WTC11 (cell line): ENCODE measurements around the gene SCAF4. TPM values are rescaled to one million over a fixed set of nuclear protein-coding genes. Genes with fewer than 3 reads are reported as not detected.

Source experiments
- ATAC-seq: fragments of 200-7000 bp; cut with Tn5 transposase; 2 replicates; pipeline ENCODE4 v1.10.0; 2021; ENCODE audit warnings: mild to moderate bottlenecking, moderate library complexity
- CTCF ChIA-PET: fragments of 300-600 bp; sonication (Branson Sonifier 250); formaldehyde crosslinking; loops from one replicate; lab custom pipeline; 2021; ENCODE audit warnings: antibody characterized with exemption; lab: Charles Lee
- POLR2A ChIA-PET: fragments of 350-600 bp; sonication (Branson Sonifier 250); formaldehyde crosslinking; loops from one replicate; lab custom pipeline; 2021; ENCODE audit warnings: antibody characterized with exemption; lab: Charles Lee
- DNase-seq: peaks from one replicate; pipeline ENCODE4 v3.0.0; 2021; ENCODE audit warnings: low spot score
- H3K27ac Mint-ChIP-seq: 2 replicates; pipeline ENCODE4 v1.8.0; 2021; ENCODE audit warnings: mixed read lengths
- H3K27me3 Mint-ChIP-seq: 2 replicates; pipeline ENCODE4 v1.8.0; 2021; ENCODE audit warnings: low read depth, mild to moderate bottlenecking, moderate library complexity, mixed read lengths
- H3K36me3 Mint-ChIP-seq: 2 replicates; pipeline ENCODE4 v1.8.0; 2021; ENCODE audit warnings: mixed read lengths
- H3K4me1 Mint-ChIP-seq: 2 replicates; pipeline ENCODE4 v1.8.0; 2022; ENCODE audit warnings: mixed read lengths
- H3K4me3 Mint-ChIP-seq: 2 replicates; pipeline ENCODE4 v1.8.0; 2021; ENCODE audit warnings: mild to moderate bottlenecking, moderate library complexity, mixed read lengths
- H3K9me3 Mint-ChIP-seq: 2 replicates; pipeline ENCODE4 v1.8.0; 2021; ENCODE audit warnings: mixed read lengths
- EMX1 ChIP-seq: fragments of 250-450 bp; sonication (Bioruptor Pico); IDR thresholded peaks from 2 replicates; pipeline ENCODE4 v1.8.0; 2021; ENCODE audit warnings: mild to moderate bottlenecking
- FOXP1 ChIP-seq: sonication (generic); formaldehyde crosslinking; IDR thresholded peaks from 2 replicates; pipeline ENCODE4 v1.8.0; 2022; ENCODE audit warnings: missing genetic modification reagents, mild to moderate bottlenecking, moderate library complexity, borderline replicate concordance
- GABPB1 ChIP-seq: sonication (generic); formaldehyde crosslinking; IDR thresholded peaks from 2 replicates; pipeline ENCODE4 v1.8.1; 2023; ENCODE audit warnings: mild to moderate bottlenecking, missing genetic modification reagents
- NR3C1 ChIP-seq: sonication (generic); formaldehyde crosslinking; conservative IDR thresholded peaks from 2 replicates; pipeline ENCODE4 v1.8.1; 2023; ENCODE audit warnings: low read depth, mild to moderate bottlenecking, missing genetic modification reagents
- RORB ChIP-seq: fragments of 250-450 bp; sonication (Bioruptor Pico); IDR thresholded peaks from 2 replicates; pipeline ENCODE4 v1.9.0; 2021; ENCODE audit warnings: mild to moderate bottlenecking
- SOX15 ChIP-seq: fragments of 250-450 bp; sonication (Bioruptor Pico); IDR thresholded peaks from 2 replicates; pipeline ENCODE4 v1.9.0; 2021; ENCODE audit warnings: mild to moderate bottlenecking
- SP1 ChIP-seq: sonication (generic); formaldehyde crosslinking; conservative IDR thresholded peaks from 2 replicates; pipeline ENCODE4 v1.8.1; 2022; ENCODE audit warnings: missing genetic modification reagents
- TCF7 ChIP-seq: sonication (generic); formaldehyde crosslinking; IDR thresholded peaks from 2 replicates; pipeline ENCODE4 v1.8.0; 2022; ENCODE audit warnings: mild to moderate bottlenecking, low read depth, missing genetic modification reagents, moderate library complexity
- TEAD4 ChIP-seq: sonication (generic); formaldehyde crosslinking; IDR thresholded peaks from 2 replicates; pipeline ENCODE4 v1.8.0; 2022; ENCODE audit warnings: mild to moderate bottlenecking, missing genetic modification reagents
- ZNF396 ChIP-seq: fragments of 250-450 bp; sonication (Bioruptor Pico); IDR thresholded peaks from 2 replicates; pipeline ENCODE4 v1.8.0; 2021; ENCODE audit warnings: mild to moderate bottlenecking, moderate library complexity, borderline replicate concordance
- ZNF671 ChIP-seq: fragments of 250-450 bp; sonication (Bioruptor Pico); IDR thresholded peaks from 2 replicates; pipeline ENCODE4 v1.8.0; 2021; ENCODE audit warnings: mild to moderate bottlenecking
- total RNA-seq: library from RNA; stranded (reverse); gene quantifications from 3 replicates; pipeline ENCODE4 v1.2.3, GENCODE V29; 2021
- TF ChIP-seq, protein P1 (sequence below): sonication (generic); formaldehyde crosslinking; conservative IDR thresholded peaks from 2 replicates; pipeline ENCODE4 v1.8.1; 2023; ENCODE audit warnings: mild to moderate bottlenecking, low read depth, missing genetic modification reagents, moderate library complexity
- TF ChIP-seq, protein P2 (sequence below): fragments of 250-450 bp; sonication (Bioruptor Pico); IDR thresholded peaks from 2 replicates; pipeline ENCODE4 v2.1.2; 2022; ENCODE audit warnings: mild to moderate bottlenecking, moderate library complexity
- TF ChIP-seq, protein P3 (sequence below): sonication (generic); formaldehyde crosslinking; IDR thresholded peaks from 2 replicates; pipeline ENCODE4 v1.8.0; 2023; ENCODE audit warnings: missing genetic modification reagents, mild to moderate bottlenecking, borderline replicate concordance
- TF ChIP-seq, protein P4 (sequence below): fragments of 250-450 bp; sonication (Bioruptor Pico); conservative IDR thresholded peaks from 2 replicates; pipeline ENCODE4 v1.9.0; 2021; ENCODE audit warnings: mild to moderate bottlenecking
- TF ChIP-seq, protein P5 (sequence below): sonication (generic); formaldehyde crosslinking; IDR thresholded peaks from 2 replicates; pipeline ENCODE4 v1.8.1; 2022; ENCODE audit warnings: low read depth, missing genetic modification reagents, borderline replicate concordance
- TF ChIP-seq, protein P6 (sequence below): sonication (generic); formaldehyde crosslinking; IDR thresholded peaks from 2 replicates; pipeline ENCODE4 v1.8.1; 2022; ENCODE audit warnings: low read depth, mild to moderate bottlenecking, moderate library complexity, missing genetic modification reagents, borderline replicate concordance
- TF ChIP-seq, protein P7 (sequence below): sonication (generic); formaldehyde crosslinking; IDR thresholded peaks from 2 replicates; pipeline ENCODE4 v1.8.1; 2022; ENCODE audit warnings: mild to moderate bottlenecking, moderate library complexity, missing genetic modification reagents
- TF ChIP-seq, protein P8 (sequence below): sonication (generic); formaldehyde crosslinking; IDR thresholded peaks from 2 replicates; pipeline ENCODE4 v1.8.1; 2023; ENCODE audit warnings: mild to moderate bottlenecking, missing genetic modification reagents, moderate library complexity

The SCAF4 gene
- total RNA-seq, 1 experiment from 2014 or later: 54.0 TPM

DNA sequence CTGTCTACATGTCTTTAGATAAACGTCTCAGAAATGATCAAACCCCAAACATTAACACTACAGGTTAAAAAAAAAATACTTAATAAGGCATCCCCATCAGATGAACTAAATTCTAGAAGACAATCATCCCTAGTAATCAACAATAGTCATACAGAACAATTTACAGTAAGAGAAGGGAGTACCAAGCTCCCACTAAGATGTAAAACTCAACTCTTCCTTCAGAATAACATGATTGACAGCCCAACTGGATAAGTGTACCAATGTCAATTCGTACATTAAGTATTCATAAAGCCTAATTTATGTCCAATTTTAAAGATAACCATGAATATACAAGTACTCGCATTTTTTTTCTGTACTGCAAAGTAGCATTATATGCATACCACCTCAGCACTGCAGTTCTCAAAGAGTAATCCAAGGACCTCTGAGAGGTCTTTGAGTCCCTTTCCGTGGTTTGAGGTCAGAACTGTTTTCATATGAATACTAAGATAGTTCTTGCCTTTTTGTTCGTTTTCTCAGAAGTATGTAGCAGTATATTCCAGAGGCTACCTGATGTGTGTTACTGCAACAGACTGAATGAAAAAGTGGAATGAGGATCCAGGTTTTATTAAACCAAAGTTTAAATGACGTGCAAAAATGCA lies 6.6 kb downstream of the SCAF4 start:
- ChIA-PET CTCF (no interaction called here), POLR2A (no interaction called here)
- H3K4me1 Mint-ChIP-seq: peaks cover 40% of the 10 kb centered on the region
- no peak overlapping the region; the same call in 1 of the 2 replicates for H3K27ac Mint-ChIP-seq
- peaks cover 5% of the 10 kb centered on the region; the same call in 1 of the 2 replicates for H3K36me3 Mint-ChIP-seq
- no peak for DNase-seq
- no peaks in the 10 kb centered on the region for H3K9me3 Mint-ChIP-seq
- TF ChIP-seq TEAD4 (CRISPR knock-in tag): no peak
- no peak for TF ChIP-seq RORB
- no peak for TF ChIP-seq NR3C1 (CRISPR knock-in tag)
- TF ChIP-seq, protein P1, sequence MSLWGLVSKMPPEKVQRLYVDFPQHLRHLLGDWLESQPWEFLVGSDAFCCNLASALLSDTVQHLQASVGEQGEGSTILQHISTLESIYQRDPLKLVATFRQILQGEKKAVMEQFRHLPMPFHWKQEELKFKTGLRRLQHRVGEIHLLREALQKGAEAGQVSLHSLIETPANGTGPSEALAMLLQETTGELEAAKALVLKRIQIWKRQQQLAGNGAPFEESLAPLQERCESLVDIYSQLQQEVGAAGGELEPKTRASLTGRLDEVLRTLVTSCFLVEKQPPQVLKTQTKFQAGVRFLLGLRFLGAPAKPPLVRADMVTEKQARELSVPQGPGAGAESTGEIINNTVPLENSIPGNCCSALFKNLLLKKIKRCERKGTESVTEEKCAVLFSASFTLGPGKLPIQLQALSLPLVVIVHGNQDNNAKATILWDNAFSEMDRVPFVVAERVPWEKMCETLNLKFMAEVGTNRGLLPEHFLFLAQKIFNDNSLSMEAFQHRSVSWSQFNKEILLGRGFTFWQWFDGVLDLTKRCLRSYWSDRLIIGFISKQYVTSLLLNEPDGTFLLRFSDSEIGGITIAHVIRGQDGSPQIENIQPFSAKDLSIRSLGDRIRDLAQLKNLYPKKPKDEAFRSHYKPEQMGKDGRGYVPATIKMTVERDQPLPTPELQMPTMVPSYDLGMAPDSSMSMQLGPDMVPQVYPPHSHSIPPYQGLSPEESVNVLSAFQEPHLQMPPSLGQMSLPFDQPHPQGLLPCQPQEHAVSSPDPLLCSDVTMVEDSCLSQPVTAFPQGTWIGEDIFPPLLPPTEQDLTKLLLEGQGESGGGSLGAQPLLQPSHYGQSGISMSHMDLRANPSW (CRISPR knock-in tag): no peak
- no peak for TF ChIP-seq SP1 (CRISPR knock-in tag)
- TF ChIP-seq, protein P2, sequence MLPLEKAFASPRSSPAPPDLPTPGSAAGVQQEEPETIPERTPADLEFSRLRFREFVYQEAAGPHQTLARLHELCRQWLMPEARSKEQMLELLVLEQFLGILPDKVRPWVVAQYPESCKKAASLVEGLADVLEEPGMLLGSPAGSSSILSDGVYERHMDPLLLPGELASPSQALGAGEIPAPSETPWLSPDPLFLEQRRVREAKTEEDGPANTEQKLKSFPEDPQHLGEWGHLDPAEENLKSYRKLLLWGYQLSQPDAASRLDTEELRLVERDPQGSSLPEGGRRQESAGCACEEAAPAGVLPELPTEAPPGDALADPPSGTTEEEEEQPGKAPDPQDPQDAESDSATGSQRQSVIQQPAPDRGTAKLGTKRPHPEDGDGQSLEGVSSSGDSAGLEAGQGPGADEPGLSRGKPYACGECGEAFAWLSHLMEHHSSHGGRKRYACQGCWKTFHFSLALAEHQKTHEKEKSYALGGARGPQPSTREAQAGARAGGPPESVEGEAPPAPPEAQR (CRISPR knock-in tag): no peak
- no peak for TF ChIP-seq SOX15 (CRISPR knock-in tag)
- TF ChIP-seq TCF7 (CRISPR knock-in tag): no peak
- no peaks in the 10 kb centered on the region for H3K27me3 Mint-ChIP-seq
- no peak overlapping the region for H3K4me3 Mint-ChIP-seq
- ATAC-seq: no peak

DNA sequence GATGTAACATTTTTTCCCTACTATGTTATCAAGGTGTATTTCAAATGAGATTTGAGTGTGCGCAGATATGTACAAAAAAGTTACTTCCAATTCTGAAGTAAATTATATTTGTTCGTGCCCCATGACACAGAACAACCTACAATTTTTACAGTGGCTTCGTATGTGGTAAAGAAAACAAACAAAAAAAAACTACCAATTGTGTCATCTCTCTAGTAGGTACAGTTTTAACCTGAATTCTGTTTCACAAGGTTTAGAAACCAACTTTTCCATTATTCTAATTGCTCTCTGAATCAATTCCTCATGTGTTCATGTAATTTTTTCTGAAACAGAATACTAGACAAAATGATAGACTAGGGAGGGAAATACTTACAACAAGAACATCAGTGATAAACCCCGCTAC lies 7.4 kb downstream of the SCAF4 start:
- peaks cover 5% of the 10 kb centered on the region; the same call in 1 of the 2 replicates for H3K36me3 Mint-ChIP-seq
- DNase-seq: no peak
- H3K4me3 Mint-ChIP-seq: no peak overlapping the region
- POLR2A ChIA-PET: interaction anchor here (0.5 kb wide), 1 partner anchor 722 kb away, joined by 3 read pairs; no protein-coding TSS in a partner anchor
- no peak overlapping the region for H3K27ac Mint-ChIP-seq
- ATAC-seq: no peak
- H3K9me3 Mint-ChIP-seq: no peaks in the 10 kb centered on the region
- CTCF ChIA-PET: no interaction called here
- no peaks in the 10 kb centered on the region for H3K27me3 Mint-ChIP-seq
- H3K4me1 Mint-ChIP-seq: peaks cover 44% of the 10 kb centered on the region
- TF ChIP-seq GABPB1 (CRISPR knock-in tag) (no peak), ZNF671 (CRISPR knock-in tag) (no peak), ZNF396 (CRISPR knock-in tag) (no peak), FOXP1 (CRISPR knock-in tag) (no peak), EMX1 (no peak)
- TF ChIP-seq, protein P3, sequence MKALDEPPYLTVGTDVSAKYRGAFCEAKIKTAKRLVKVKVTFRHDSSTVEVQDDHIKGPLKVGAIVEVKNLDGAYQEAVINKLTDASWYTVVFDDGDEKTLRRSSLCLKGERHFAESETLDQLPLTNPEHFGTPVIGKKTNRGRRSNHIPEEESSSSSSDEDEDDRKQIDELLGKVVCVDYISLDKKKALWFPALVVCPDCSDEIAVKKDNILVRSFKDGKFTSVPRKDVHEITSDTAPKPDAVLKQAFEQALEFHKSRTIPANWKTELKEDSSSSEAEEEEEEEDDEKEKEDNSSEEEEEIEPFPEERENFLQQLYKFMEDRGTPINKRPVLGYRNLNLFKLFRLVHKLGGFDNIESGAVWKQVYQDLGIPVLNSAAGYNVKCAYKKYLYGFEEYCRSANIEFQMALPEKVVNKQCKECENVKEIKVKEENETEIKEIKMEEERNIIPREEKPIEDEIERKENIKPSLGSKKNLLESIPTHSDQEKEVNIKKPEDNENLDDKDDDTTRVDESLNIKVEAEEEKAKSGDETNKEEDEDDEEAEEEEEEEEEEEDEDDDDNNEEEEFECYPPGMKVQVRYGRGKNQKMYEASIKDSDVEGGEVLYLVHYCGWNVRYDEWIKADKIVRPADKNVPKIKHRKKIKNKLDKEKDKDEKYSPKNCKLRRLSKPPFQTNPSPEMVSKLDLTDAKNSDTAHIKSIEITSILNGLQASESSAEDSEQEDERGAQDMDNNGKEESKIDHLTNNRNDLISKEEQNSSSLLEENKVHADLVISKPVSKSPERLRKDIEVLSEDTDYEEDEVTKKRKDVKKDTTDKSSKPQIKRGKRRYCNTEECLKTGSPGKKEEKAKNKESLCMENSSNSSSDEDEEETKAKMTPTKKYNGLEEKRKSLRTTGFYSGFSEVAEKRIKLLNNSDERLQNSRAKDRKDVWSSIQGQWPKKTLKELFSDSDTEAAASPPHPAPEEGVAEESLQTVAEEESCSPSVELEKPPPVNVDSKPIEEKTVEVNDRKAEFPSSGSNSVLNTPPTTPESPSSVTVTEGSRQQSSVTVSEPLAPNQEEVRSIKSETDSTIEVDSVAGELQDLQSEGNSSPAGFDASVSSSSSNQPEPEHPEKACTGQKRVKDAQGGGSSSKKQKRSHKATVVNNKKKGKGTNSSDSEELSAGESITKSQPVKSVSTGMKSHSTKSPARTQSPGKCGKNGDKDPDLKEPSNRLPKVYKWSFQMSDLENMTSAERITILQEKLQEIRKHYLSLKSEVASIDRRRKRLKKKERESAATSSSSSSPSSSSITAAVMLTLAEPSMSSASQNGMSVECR (CRISPR knock-in tag): no peak
- TF ChIP-seq, protein P4, sequence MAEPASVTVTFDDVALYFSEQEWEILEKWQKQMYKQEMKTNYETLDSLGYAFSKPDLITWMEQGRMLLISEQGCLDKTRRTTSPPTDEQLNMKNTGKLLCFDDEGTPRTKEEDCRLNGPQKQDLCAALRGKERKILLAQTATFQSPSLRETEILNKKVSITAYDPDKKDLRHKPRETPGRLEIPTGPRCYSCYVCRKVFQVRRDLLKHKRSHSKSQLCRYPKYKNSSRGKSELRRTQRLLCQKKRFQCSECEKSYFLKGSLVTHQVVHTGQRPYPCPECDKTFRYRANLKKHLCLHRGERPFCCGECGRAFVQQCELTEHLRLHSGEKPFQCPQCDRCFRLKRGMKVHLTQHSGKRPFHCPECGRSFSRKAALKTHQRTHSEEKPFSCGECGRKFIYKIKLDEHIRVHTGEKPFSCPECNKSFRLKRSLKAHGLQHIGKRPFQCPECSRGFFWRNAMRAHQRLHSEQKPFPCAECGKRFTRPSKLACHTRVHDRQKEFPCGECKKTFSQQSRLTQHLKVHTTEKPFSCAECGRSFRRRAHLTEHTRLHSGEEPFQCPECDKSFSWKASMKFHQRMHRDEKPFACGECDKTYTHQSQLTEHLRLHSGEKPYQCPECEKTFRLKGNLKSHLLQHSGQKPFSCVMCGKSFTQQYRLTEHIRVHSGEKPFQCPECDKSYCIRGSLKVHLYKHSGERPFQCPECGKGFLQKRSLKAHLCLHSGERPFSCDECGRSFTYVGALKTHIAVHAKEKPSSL (CRISPR knock-in tag): no peak
- TF ChIP-seq, protein P5, sequence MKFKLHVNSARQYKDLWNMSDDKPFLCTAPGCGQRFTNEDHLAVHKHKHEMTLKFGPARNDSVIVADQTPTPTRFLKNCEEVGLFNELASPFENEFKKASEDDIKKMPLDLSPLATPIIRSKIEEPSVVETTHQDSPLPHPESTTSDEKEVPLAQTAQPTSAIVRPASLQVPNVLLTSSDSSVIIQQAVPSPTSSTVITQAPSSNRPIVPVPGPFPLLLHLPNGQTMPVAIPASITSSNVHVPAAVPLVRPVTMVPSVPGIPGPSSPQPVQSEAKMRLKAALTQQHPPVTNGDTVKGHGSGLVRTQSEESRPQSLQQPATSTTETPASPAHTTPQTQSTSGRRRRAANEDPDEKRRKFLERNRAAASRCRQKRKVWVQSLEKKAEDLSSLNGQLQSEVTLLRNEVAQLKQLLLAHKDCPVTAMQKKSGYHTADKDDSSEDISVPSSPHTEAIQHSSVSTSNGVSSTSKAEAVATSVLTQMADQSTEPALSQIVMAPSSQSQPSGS (CRISPR knock-in tag): no peak
- TF ChIP-seq, protein P6, sequence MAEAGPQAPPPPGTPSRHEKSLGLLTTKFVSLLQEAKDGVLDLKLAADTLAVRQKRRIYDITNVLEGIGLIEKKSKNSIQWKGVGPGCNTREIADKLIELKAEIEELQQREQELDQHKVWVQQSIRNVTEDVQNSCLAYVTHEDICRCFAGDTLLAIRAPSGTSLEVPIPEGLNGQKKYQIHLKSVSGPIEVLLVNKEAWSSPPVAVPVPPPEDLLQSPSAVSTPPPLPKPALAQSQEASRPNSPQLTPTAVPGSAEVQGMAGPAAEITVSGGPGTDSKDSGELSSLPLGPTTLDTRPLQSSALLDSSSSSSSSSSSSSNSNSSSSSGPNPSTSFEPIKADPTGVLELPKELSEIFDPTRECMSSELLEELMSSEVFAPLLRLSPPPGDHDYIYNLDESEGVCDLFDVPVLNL (CRISPR knock-in tag): no peak
- TF ChIP-seq, protein P7, sequence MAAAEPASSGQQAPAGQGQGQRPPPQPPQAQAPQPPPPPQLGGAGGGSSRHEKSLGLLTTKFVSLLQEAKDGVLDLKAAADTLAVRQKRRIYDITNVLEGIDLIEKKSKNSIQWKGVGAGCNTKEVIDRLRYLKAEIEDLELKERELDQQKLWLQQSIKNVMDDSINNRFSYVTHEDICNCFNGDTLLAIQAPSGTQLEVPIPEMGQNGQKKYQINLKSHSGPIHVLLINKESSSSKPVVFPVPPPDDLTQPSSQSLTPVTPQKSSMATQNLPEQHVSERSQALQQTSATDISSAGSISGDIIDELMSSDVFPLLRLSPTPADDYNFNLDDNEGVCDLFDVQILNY (CRISPR knock-in tag): no peak
- TF ChIP-seq, protein P8, sequence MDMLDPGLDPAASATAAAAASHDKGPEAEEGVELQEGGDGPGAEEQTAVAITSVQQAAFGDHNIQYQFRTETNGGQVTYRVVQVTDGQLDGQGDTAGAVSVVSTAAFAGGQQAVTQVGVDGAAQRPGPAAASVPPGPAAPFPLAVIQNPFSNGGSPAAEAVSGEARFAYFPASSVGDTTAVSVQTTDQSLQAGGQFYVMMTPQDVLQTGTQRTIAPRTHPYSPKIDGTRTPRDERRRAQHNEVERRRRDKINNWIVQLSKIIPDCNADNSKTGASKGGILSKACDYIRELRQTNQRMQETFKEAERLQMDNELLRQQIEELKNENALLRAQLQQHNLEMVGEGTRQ (CRISPR knock-in tag): no peak
